ENCODE data around the gene SEC16A.

The SEC16A gene

GRCh38 chr9:136486823-136487620, 4.2 kb upstream of the SEC16A start:
- DNase-seq (ENCODE audit: low read depth): no peak

- no peak for DNase-seq (ENCODE audit: low read depth)
Observed at GRCh38 chr9:136486131-136486530, 3.3 kb upstream of the SEC16A start.

GRCh38 chr9:136485049-136486045, 2.5 kb upstream of the SEC16A start:
- peak; percentile 78 for DNase-seq (ENCODE audit: low read depth)

- no peak for DNase-seq (ENCODE audit: low read depth)
Observed at GRCh38 chr9:136484153-136485048, 1.6 kb upstream of the SEC16A start.

- DNase-seq (ENCODE audit: low read depth): peak; percentile 94
Observed at GRCh38 chr9:136483589-136484152, 831 bp upstream of the SEC16A start.

GRCh38 chr9:136482046-136482792, 621 bp downstream of the SEC16A start:
- no peak for DNase-seq (ENCODE audit: low read depth)

- no peak for DNase-seq (ENCODE audit: low read depth)
Observed at GRCh38 chr9:136481558-136481957, 1.3 kb downstream of the SEC16A start.

GRCh38 chr9:136476369-136477150, 6.3 kb downstream of the SEC16A start:
- no peak for DNase-seq (ENCODE audit: low read depth)

- no peak for DNase-seq (ENCODE audit: low read depth)
Observed at GRCh38 chr9:136474974-136475865, 7.6 kb downstream of the SEC16A start.

- DNase-seq (ENCODE audit: low read depth): no peak
Observed at GRCh38 chr9:136474021-136474640, 8.7 kb downstream of the SEC16A start.

- DNase-seq (ENCODE audit: low read depth): no peak
Observed at GRCh38 chr9:136473354-136473721, 9.5 kb downstream of the SEC16A start.

- no peak for DNase-seq (ENCODE audit: low read depth)
Observed at GRCh38 chr9:136472640-136473353, 10.0 kb downstream of the SEC16A start.

GRCh38 chr9:136471802-136472487, 10.9 kb downstream of the SEC16A start:
- no peak for DNase-seq (ENCODE audit: low read depth)

GRCh38 chr9:136470792-136471469, 11.9 kb downstream of the SEC16A start:
- DNase-seq (ENCODE audit: low read depth): no peak

GRCh38 chr9:136470356-136470755, 12.5 kb downstream of the SEC16A start:
- DNase-seq (ENCODE audit: low read depth): no peak

- no peak for DNase-seq (ENCODE audit: low read depth)
Observed at GRCh38 chr9:136467766-136468165, 15.1 kb downstream of the SEC16A start.

GRCh38 chr9:136466155-136466541, 16.7 kb downstream of the SEC16A start:
- DNase-seq (ENCODE audit: low read depth): no peak

All from activated T-helper 9 cell treated with anti-CD3 and anti-CD28 coated beads, Interleukin-2, amount 50 U/mL, for 16 hours (primary cell).